Measurements from ENCODE around the gene FREM3.
"Not testable (repeated sequence)": the region's sequence is repeated elsewhere in the genome, so short reads cannot be mapped to it uniquely, and the experiment has no call there.

FREM3 gene

DNA sequence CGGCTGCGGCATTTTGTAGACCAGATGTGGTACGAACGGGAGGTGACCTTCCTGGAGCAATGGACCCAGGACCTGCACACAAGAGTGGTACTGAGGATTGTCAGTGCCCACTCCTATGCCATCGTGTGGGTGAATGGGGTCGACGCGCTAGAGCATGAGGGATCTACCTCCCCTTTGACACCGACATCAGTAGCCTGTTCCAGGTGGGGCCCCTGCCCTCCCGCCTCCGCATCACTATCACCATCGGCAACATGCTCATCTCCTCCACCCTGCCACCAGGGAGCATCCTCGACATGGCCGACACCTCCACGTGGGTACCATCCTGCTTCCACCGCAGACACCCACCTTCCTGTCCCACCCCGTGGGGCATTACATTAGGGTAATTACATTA lies 140.7 kb downstream of the FREM3 start:
- peak; percentile 72 for DNase-seq

DNA sequence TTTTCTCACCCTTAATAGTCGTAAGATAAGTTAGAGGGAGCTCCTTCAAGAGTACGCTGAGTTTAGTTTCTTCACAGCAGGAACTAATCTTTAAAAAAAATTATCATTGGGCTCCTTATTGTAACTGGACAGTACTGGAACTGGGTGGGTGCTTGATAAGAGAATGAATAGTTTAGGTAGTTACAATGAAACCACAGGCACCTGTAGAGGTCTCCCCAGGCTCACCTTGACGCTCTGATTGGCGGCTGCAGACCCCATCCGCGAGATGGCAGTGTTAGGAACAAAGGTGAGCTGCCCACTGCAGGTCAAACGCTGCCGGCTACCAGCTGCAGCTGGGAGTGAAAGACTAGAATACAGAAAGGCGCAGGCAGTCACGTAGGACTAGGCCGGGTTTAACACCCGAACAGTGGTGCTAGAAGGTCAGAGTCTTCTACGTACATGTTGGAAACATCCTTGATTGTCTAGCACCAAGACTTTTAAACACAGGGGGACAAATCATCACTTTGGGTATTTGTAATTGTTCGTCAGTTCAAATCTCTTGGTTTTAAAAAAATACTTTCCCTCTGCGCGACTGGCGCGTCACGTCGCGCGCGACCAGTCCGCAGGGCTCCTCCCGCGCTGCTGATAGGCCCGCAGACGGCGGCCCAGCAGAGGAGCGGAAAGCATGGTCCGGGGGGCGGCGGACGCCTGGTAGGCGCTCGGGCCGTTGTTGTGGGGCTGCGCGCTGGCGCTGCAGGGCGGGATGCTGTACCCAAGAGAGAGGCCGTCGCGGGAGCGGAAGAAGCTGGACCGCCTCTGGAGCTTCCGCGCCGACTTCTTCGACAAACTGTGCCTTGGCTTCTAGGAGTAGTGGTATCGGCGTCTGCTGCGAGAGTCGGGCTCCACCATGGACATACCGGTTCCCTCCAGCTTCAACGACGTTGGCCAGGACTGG lies 141.4 kb downstream of the FREM3 start:
- peak; percentile 94 for DNase-seq

DNA sequence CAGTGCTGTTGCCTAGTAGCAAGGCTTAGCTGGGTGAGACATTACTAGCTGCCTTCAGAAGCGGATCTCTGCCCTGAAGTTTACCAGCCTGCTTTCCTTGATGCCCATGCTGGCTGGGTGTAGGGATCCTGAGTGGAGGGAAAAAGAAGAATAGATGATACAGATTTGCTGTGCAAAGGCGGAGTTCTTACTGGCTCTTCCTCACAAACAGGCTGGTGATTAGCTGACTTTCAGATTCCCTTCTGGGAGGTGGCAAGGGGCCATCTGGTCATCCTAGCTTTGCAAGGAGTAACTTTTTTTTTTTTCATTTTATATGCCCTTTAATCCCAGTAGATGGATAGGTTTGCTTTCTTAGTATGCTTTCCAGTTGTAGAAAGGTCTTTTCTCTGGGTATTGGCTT lies 142.2 kb downstream of the FREM3 start:
- DNase-seq, result peak; percentile 71

DNA sequence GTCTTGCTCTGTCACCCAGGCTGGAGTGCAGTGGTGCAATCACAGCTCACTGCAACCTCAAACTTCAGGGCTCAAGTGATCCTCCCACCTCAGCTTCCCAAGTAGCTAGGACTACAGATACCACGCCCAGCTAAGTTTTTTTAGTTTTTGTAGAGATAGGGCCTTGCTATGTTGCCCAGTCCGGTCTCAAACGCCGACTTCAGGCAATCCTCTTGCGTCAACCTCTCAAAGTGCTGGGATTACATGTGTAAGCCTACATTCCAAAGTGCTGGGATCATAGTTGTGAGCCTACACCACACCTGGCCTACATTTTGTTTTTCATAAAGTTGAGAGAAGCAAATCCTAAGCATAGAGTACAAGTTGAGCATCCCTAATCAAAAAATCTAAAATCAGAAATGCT lies 144.8 kb downstream of the FREM3 start:
- no peak for DNase-seq

DNA sequence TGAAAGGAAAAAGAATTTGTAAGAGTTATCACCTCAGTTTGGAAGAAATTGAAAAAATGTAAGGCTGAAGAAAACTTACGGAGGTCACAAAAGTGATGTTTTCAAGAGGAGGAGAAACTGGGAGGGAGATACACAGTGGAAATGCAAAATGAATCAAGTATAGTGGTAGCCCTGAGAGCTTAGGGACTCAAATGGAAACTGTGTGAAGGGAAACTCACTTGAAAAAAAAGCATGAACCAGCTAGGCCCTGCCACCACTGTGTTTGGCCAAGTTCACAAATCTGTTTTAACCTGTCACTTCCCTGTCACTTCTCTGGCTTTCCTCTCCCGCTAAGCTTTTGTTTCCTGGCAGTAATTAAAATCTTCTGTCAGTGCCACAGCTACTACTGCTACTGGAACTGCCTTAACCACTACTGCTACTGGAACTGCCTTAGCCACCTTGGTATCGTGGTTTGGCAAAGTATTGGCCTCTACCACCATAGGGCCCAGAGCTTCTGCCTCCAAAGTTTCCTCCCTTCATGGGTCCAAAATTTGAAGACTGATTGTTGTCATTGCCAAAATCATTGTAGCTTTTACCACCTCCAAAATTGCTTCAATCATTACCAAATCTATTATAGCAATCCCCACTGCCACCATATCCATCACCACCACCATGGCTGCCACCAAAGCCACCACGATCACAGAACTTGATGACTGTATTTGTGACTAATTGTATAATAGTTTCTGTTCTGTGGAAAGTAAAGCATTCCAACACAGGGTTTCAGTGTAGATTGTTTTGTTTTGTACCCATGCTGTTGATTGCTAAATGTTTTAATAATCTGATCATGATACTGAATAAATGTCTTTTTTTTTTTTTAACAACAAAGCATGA lies 145.5 kb downstream of the FREM3 start:
- DNase-seq, result no peak

DNA sequence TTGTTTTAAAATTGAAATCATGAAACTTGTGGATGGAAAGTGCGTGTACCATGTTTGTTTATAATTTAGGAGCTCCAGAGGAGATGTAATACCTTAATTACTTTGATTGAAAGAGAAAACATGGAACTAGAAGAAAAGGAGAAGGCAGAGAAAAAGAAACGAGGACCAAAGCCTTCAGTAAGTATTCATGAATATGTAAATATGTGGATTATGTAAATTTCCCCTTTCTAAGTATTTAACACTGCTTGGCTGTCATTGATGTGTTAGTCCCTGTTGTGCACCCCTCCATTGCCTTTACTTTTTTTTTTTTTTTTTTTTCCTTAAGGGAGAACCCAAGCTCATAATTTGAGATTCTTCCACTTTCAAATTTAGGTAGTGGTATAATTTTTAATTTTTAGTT lies 150.5 kb downstream of the FREM3 start:
- no peak for DNase-seq

DNA sequence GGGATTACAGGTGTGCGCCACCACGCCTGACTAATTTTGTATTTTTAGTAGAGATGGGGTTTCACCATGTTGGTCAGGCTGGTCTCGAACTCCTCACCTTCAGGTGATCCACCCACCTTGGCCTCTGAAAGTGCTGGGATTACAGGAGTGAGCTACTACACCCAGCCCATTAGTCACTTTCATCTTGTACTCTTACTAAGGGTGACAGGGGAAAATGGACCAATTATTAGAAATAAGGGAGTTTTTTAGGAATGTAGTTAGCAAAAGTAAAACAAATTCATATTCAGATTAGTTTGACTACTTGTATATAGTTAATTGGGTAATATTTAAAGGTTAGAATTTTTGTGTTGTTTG lies 160.8 kb downstream of the FREM3 start:
- DNase-seq, result no peak

DNA sequence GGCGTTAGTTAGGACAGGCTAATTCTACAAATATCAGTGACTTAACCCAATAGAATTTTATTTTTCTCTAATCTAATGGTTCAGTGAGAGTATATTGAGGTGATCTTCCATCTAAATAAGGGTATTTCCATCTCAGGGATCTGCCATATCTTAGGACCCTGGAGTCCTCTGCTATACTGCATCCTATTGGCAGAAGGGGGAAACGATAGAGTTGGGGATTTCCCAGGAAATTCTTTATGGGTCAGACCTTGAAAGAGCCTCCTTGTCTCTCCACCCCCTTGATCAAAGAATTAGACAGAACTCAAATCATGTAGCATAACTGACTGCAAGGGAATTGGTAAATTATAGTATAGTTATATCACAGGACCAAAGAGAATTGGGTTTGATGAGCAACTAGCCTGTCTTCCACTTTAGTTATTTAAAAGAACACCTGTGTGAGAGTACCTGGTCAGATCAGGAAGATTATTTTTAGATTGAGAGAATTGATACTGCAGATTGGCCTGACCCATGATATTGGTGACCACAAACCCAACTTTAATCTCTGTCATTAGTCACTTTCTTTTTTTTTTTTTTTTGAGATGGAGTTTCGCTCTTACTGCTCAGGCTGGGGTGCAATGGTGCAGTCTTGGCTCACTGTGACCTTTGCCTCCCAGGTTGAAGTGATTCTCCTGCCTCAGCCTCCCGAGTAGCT lies 161.4 kb downstream of the FREM3 start:
- DNase-seq, result no peak

DNA sequence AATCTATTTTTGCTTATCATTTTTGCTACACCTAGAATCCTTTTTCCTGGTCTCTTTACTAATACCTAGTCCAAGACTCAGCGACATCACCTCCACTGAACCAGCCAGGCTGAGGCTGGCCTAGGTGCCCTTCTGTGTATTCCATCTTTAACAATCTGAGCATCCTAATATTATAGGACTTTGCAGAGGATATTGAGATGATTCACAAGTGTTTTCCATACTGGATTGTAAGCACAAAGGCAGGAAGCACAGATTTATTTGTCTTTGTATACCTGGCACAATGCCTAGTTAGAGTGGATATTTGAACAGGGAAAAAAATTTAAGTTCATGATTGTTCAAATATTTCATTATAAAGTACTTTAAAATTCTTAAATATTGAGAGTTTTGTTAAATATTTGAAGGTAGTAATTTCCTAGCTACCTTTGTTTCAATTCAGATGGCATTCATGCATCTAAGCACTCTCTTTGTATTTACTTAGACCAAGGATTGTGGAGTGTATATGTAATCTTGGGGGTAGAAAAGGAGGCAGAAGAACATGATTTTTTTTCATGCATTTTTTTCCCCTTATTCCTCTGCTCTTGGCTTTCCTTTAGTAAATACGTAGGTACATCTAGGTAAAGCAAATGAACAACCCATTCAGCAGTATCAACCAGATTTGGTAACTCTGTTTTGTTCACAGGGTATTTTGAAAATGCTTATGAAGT lies 168.5 kb downstream of the FREM3 start:
- no peak for DNase-seq

DNA sequence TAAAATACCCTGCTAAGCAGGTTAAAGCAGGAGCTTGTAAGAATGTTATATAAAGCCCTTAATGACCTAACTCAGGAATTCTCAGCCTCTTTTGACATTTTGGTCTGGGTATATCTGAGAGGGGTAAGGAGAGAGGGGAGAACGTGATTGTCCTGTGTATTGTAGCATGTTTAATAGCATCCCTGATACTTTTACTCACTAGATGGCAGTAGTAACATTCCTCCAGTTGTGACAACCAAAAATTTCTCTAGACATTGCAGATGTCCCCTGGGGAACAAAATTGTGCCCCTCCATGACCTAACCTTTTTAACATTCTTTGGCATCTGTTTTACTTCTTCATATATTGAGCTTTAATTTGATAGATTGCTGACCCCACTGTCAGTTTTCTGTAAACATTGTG lies 169.1 kb downstream of the FREM3 start:
- DNase-seq, result peak; percentile 17

DNA sequence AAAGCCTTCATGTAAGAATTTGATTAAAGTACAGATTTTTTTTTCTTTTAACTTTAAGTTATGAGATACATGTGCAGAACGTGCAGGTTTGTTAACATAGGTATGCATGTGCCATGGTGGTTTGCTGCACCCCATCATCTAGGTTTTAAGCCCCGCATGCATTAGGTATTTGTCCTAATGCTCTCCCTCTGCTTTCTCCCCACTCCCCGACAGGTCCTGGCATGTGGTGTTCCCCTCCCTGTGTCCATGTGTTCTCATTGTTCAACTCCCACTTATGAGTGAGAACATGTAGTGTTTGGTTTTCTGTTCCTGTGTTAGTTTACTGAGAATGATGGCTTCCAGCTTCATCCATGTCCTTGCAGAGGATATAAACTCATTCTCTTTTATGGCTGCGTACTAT lies 172.4 kb downstream of the FREM3 start:
- not testable (repeated sequence) for DNase-seq

Measured in OCI-M1 (cell line).